ENCODE measurements around the gene TAS2R8. TPM values are rescaled to one million over a fixed set of nuclear protein-coding genes. Genes with fewer than 3 reads are reported as not detected.

TAS2R8 gene, protein sequence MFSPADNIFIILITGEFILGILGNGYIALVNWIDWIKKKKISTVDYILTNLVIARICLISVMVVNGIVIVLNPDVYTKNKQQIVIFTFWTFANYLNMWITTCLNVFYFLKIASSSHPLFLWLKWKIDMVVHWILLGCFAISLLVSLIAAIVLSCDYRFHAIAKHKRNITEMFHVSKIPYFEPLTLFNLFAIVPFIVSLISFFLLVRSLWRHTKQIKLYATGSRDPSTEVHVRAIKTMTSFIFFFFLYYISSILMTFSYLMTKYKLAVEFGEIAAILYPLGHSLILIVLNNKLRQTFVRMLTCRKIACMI
- not detected in 2 replicates for total RNA-seq (2014; rRNA removed; shearing (Covaris generic))

- no peak for DNase-seq
- Histone ChIP-seq H3K27me3 (ENCODE audit: control insufficient read depth, insufficient read depth, low read length) (no peaks in the 10 kb centered on the region), H3K36me3 (replicated peaks; ENCODE audit: control insufficient read depth, insufficient read depth, low read length) (no peaks in the 10 kb centered on the region), H3K4me3 (ENCODE audit: insufficient read depth, low read depth, low read length) (no peak within 1 kb of the TSS)
Measured at GRCh38 chr12:10807186-10807585, at the start of gene TAS2R8. Gene TAS2R8 (minus strand): TSS chr12:10807286. CDS start chr12:10806980, 306 bp downstream.

DNA sequence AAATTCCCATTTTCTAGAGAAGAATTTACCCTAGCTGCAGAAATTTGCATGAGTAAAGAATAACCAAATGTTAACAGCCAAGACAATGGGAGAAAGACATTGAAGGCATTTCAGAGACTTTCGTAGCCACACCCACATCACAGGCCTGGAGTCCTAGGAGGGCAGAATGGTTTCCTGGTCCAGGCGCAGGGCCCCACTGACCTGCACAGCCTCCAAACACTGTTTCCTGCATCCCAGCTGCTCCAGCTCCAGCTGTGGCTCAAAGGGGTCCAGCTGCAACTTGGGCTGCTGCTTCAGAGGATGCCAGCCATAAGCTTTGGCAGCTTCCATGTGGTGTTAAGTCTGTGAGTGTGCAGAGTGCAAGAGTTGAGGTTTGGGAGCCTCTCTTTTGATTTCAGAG, 48.7 kb upstream of the TAS2R8 start:
- no peaks in the 10 kb centered on the region for H3K36me3 ChIP-seq (replicated peaks; ENCODE audit: control insufficient read depth, insufficient read depth, low read length)
- no peak for DNase-seq
- no peaks in the 10 kb centered on the region for H3K27me3 ChIP-seq (ENCODE audit: control insufficient read depth, insufficient read depth, low read length)
- H3K4me3 ChIP-seq (ENCODE audit: insufficient read depth, low read depth, low read length), result no peak overlapping the region

DNA sequence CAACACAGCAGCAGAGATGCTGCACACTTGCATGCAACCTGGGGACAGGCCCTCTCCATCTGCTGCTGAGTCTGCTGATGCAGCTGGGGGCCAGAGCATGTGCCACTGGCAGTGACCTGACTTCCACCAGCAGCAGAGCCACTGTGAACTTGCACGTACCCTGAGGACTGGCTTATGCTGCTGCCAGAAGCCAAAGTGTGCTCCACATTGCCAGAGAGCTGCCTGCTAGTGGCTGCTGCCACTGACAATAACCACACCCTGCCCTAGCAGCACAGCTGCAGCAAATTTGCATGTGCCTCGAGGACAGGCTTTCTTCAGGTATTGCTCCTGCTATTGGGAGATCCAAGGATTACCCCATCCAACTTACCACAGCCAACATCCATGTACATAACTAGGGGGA, 46.7 kb upstream of the TAS2R8 start:
- Histone ChIP-seq H3K27me3 (ENCODE audit: control insufficient read depth, insufficient read depth, low read length) (no peaks in the 10 kb centered on the region), H3K36me3 (replicated peaks; ENCODE audit: control insufficient read depth, insufficient read depth, low read length) (no peaks in the 10 kb centered on the region), H3K4me3 (ENCODE audit: insufficient read depth, low read depth, low read length) (no peak overlapping the region)
- DNase-seq, result no peak

DNA sequence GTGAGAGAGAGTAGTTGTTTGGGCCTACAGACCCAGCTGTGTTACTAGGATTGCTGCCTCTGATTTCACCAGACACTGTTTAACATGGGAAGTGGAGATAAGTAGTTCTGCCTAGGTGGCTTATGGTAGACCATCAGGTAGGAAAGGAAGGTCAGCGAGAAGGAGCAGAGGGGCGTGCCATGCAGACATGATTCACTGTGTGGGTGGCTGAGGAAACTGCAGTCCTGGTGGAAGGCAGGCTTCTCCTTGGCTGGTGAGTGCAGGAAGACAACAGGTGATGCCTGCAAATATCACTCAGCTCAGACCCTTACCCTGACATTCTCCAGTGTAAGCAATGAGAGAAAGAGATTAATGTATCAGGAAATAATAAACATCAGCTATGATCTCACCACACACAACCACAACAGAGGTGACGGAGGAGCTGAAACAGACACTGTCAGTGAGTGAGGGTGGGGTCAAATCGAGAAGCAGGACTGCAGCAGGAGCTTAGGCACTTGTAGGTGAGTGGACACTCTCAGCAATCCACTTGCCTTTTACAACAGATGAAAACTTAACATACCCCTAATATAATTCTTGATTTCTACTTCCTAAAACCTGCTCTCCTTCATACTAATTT, 44.3 kb upstream of the TAS2R8 start:
- DNase-seq, result no peak
- Histone ChIP-seq H3K27me3 (ENCODE audit: control insufficient read depth, insufficient read depth, low read length) (no peaks in the 10 kb centered on the region), H3K36me3 (replicated peaks; ENCODE audit: control insufficient read depth, insufficient read depth, low read length) (no peaks in the 10 kb centered on the region), H3K4me3 (ENCODE audit: insufficient read depth, low read depth, low read length) (no peak overlapping the region)

- DNase-seq, result no peak
- Histone ChIP-seq H3K4me3 (ENCODE audit: insufficient read depth, low read depth, low read length) (no peak within 1 kb of the TSS), H3K27me3 (ENCODE audit: control insufficient read depth, insufficient read depth, low read length) (no peaks in the 10 kb centered on the region), H3K36me3 (replicated peaks; ENCODE audit: control insufficient read depth, insufficient read depth, low read length) (no peaks in the 10 kb centered on the region)
Measured at GRCh38 chr12:10849425-10849878, 42.4 kb upstream of the TAS2R8 start, which contains the start of gene PRR4. Gene PRR4 (minus strand): TSS chr12:10849475. CDS start chr12:10849437, 38 bp downstream.

- Histone ChIP-seq H3K36me3 (replicated peaks; ENCODE audit: control insufficient read depth, insufficient read depth, low read length) (no peaks in the 10 kb centered on the region), H3K27me3 (ENCODE audit: control insufficient read depth, insufficient read depth, low read length) (no peaks in the 10 kb centered on the region), H3K4me3 (ENCODE audit: insufficient read depth, low read depth, low read length) (no peak overlapping the region)
- DNase-seq, result no peak
Measured at GRCh38 chr12:10847744-10848143, 40.7 kb upstream of the TAS2R8 start.

GRCh38 chr12:10842862-10843261, 35.8 kb upstream of the TAS2R8 start:
- Histone ChIP-seq H3K4me3 (ENCODE audit: insufficient read depth, low read depth, low read length) (no peak overlapping the region), H3K36me3 (replicated peaks; ENCODE audit: control insufficient read depth, insufficient read depth, low read length) (no peaks in the 10 kb centered on the region), H3K27me3 (ENCODE audit: control insufficient read depth, insufficient read depth, low read length) (no peaks in the 10 kb centered on the region)
- DNase-seq, result no peak

DNA sequence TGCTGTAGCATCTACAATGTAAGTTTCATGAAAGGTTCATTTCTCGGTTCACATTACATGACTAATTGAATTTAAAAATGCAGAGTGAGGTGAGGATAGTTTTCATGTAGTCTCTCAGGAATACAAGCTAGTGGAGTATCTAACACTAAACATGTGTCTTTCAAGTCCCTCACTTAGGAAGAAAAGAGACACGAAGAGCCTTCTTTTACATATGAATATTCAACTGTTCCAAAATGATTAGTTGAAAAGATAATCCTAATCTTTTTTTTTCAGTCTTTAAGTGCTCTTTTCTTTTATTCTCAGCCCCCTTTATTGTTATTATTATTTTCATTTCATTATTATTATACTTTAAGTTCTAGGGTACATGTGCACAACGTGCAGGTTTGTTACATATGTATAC, 31.4 kb upstream of the TAS2R8 start:
- H3K4me3 ChIP-seq (ENCODE audit: insufficient read depth, low read depth, low read length), result no peak overlapping the region
- no peak for DNase-seq
- H3K36me3 ChIP-seq (replicated peaks; ENCODE audit: control insufficient read depth, insufficient read depth, low read length), result no peaks in the 10 kb centered on the region
- no peaks in the 10 kb centered on the region for H3K27me3 ChIP-seq (ENCODE audit: control insufficient read depth, insufficient read depth, low read length)

GRCh38 chr12:10829994-10830393, 22.9 kb upstream of the TAS2R8 start:
- no peaks in the 10 kb centered on the region for H3K36me3 ChIP-seq (replicated peaks; ENCODE audit: control insufficient read depth, insufficient read depth, low read length)
- no peak for DNase-seq
- no peak overlapping the region for H3K4me3 ChIP-seq (ENCODE audit: insufficient read depth, low read depth, low read length)
- no peaks in the 10 kb centered on the region for H3K27me3 ChIP-seq (ENCODE audit: control insufficient read depth, insufficient read depth, low read length)

DNA sequence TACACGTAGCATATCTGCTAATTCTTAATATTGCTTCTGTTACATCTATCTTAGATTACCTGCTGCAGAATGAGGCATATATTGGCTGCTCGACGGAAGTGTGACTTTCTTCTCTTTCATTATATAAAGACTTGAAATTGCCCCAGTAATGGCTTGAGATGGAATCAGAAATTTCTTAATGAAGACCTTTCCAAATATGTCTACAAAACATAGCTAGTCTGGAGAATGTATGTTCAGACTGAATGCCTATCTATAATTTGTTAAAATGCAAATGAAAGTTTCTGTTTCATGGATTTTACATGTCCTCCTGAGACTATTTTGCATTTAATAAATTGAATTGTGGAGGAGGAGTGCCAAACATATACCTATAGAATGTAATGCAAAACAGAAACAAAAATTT, 19.2 kb upstream of the TAS2R8 start, which contains the start of gene TAS2R10:
TSS of gene TAS2R10 (minus strand) at position 101 of the 400 bp plus-strand sequence. CDS start at position 12, 89 bp downstream.
- no peaks in the 10 kb centered on the region for H3K36me3 ChIP-seq (replicated peaks; ENCODE audit: control insufficient read depth, insufficient read depth, low read length)

GRCh38 chr12:10824957-10825356, 17.9 kb upstream of the TAS2R8 start:
- DNase-seq, result no peak
- H3K36me3 ChIP-seq (replicated peaks; ENCODE audit: control insufficient read depth, insufficient read depth, low read length), result no peaks in the 10 kb centered on the region
- H3K4me3 ChIP-seq (ENCODE audit: insufficient read depth, low read depth, low read length), result no peak overlapping the region
- H3K27me3 ChIP-seq (ENCODE audit: control insufficient read depth, insufficient read depth, low read length), result no peaks in the 10 kb centered on the region

More for the DNA sequence above, 19.2 kb upstream of the TAS2R8 start, which contains the start of gene TAS2R10:
- Histone ChIP-seq H3K27me3 (ENCODE audit: control insufficient read depth, insufficient read depth, low read length) (no peaks in the 10 kb centered on the region), H3K4me3 (ENCODE audit: insufficient read depth, low read depth, low read length) (no peak within 1 kb of the TSS)
- no peak for DNase-seq

GRCh38 chr12:10811883-10812536, 4.9 kb upstream of the TAS2R8 start:
- no peaks in the 10 kb centered on the region for H3K27me3 ChIP-seq (ENCODE audit: control insufficient read depth, insufficient read depth, low read length)
- H3K36me3 ChIP-seq (replicated peaks; ENCODE audit: control insufficient read depth, insufficient read depth, low read length), result no peaks in the 10 kb centered on the region
- no peak for DNase-seq
- no peak overlapping the region for H3K4me3 ChIP-seq (ENCODE audit: insufficient read depth, low read depth, low read length)

DNA sequence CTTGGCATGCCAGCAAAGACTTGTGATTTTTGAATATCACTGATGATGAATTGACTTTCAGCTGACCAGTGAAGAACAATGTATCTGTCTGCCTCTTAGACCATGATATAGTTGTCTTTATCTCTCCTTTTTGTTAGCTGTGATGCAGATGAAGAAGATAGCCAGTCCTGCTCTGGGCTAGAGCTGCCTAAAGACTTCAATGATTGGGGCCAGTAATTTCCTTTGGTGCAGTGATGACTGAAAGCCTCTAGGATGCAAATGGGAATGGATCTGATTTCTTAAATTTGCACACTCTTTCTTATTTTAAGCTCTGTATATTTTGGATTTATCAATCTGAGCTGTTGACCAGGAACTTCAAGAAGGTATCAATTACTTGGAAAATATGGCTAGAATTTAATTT, 3.0 kb upstream of the TAS2R8 start, which contains the start of gene TAS2R9:
TSS of gene TAS2R9 (minus strand) at position 101 of the 400 bp plus-strand sequence. CDS start at position 8, 93 bp downstream.
- no peak for DNase-seq
- no peak within 1 kb of the TSS for H3K4me3 ChIP-seq (ENCODE audit: insufficient read depth, low read depth, low read length)
- H3K27me3 ChIP-seq (ENCODE audit: control insufficient read depth, insufficient read depth, low read length), result no peaks in the 10 kb centered on the region
- H3K36me3 ChIP-seq (replicated peaks; ENCODE audit: control insufficient read depth, insufficient read depth, low read length), result no peaks in the 10 kb centered on the region

GRCh38 chr12:10802587-10802986, 4.5 kb downstream of the TAS2R8 start, which contains the start of gene TAS2R7:
Gene TAS2R7 (minus strand): TSS chr12:10802627. CDS start chr12:10802570, 57 bp downstream.
- Histone ChIP-seq H3K27me3 (ENCODE audit: control insufficient read depth, insufficient read depth, low read length) (no peaks in the 10 kb centered on the region), H3K4me3 (ENCODE audit: insufficient read depth, low read depth, low read length) (no peak within 1 kb of the TSS), H3K36me3 (replicated peaks; ENCODE audit: control insufficient read depth, insufficient read depth, low read length) (no peaks in the 10 kb centered on the region)
- no peak for DNase-seq

Data from H7 (cell line).